GM19193 (cell line): Measurements from ENCODE around the gene DOCK4.

ENCODE experiments used
- POLR2A ChIP-seq: IDR thresholded peaks from 4 replicates; pipeline ENCODE4 v1.6.1; 2011; ENCODE audit not compliant: insufficient read depth, insufficient read length; ENCODE audit errors: extremely low read depth

DOCK4 gene

DNA sequence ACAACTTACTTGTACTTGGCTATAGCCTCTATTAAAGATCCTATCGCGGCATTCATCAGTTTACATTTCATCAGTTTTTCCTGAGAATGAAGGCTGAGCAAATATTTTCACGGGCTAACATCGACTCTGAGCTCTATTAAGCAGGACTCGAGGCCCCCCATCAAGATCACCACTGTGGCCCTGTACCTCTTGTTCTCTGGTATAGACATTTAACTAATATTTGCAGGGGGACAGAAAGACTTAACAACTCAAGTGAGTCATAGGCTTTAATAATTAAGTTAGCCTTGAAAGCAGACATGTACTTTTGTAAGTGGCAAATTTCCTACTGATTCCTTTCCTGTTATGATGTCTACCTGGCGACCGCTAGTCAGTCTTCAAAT, 45.4 kb downstream of the DOCK4 start:
- TF ChIP-seq POLR2A: no peak

DNA sequence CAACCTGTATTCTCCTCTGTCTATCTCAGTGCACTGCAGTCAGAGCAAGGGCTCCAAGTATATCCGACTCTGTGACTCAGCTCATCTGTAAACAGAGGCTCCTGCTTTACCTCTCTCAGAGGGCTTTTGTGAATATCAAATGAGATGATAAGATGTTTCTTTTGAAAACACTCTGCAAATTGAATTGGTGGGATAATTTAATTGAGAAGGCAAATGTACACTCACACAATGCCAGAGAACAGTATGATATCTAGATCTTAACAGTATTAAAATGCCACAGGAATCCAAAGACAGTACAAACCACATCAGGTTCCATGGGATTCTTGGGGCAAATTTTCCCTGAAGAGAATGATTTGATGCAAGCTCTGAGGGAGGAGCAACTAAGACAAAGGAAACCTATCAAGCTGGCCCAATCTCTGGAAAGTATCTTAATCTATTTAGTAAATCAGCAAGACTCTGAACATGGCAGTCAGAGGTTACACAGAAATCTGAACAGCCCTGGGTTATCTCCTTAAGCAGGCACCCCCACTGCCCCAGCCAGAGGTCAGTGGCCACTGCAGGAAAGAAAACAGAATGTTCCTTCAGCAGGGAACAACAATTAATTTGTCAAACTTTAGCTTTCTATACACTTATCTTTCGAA, 45.9 kb downstream of the DOCK4 start:
- no peak for TF ChIP-seq POLR2A

DNA sequence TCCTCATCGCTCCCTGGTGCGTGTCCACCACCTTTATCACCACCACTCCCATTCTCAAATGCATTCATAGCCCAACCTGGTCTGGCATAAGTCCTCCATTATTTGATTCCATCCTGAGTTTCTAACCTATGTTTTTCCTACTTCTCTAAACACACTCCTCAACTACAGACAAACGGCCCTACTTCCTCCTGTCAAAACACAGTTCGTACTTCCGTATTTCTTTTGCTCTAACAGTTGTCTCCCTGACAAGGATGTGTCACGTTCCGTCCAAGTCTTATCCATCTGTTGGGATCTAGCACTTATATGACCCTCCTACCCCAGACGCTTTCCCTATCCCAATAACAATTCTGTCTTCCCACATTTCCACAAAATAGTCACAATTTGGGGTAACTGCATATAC, 46.8 kb downstream of the DOCK4 start:
- TF ChIP-seq POLR2A: no peak

- no peak for TF ChIP-seq POLR2A
These were observed 49.1 kb downstream of the DOCK4 start for GRCh38 chr7:112157072-112157471.

- no peak for TF ChIP-seq POLR2A
These were observed 49.8 kb downstream of the DOCK4 start for GRCh38 chr7:112156412-112156811.

DNA sequence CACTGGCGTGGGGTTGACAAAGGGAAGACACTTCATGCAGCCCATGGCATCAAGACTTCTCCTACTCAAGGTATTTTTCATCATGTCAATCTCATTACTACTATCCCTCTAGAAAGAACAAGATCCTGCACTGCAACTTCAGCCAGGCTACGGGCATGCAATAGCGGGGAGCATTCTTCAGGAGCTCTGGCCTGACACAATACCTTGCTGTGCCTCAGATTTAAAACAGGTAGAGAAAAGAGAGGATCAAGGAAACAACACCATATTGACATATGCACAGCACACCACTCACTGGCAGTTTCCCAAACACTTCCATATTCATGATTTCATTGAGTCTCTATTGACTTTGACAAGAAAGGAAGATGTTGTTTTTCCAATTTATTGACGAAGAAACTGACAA, 51.5 kb downstream of the DOCK4 start:
- TF ChIP-seq POLR2A: no peak

DNA sequence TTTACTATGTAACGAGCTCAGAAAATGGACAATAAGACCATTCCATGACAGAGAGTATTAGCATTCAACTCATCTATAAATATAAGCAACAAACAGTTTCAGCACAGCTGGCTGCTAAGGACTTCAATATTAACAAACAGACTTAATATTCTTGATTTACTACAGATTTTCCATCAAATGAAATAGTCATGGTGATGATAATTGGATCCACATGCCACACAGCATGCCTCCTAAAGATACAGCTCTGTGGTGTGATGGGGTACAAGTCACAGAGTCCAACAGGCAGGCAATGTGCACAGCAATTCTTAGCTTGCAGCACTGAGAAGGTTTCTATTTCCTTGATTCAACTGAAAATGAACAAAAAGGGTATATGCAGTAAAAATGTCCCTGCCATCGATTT, 54.0 kb downstream of the DOCK4 start:
- TF ChIP-seq POLR2A: no peak

GRCh38 chr7:112150823-112151641, 55.2 kb downstream of the DOCK4 start:
- TF ChIP-seq POLR2A: no peak

- TF ChIP-seq POLR2A: no peak
These were observed 56.5 kb downstream of the DOCK4 start for GRCh38 chr7:112149734-112150133.

DNA sequence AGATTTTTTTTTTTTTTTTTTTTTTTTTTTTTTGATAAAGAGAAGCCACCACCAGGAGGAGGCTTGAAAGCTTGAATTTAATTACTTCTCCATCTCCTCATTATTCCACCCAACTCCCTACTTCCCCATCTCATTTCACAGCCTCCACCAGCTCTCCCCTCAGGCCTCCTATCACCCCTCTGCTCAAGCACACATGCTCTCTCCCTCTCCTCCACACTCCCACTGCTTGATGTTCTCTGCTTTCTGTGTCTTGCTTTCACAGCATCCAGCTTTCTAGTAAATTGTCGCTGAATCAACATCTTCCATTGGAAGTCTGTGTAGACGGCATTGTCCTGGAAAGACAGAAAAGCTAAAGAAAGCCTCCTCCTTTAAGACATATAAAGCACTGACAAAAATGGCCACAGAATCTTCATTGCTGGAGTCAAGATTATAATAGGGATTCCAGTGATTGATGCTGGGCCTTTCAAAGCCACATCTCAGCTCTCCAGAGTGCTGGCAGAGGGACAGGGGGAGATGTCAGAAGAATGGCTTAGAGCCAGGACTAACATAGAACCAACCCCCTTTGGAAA, 58.3 kb downstream of the DOCK4 start:
- TF ChIP-seq POLR2A: no peak

DNA sequence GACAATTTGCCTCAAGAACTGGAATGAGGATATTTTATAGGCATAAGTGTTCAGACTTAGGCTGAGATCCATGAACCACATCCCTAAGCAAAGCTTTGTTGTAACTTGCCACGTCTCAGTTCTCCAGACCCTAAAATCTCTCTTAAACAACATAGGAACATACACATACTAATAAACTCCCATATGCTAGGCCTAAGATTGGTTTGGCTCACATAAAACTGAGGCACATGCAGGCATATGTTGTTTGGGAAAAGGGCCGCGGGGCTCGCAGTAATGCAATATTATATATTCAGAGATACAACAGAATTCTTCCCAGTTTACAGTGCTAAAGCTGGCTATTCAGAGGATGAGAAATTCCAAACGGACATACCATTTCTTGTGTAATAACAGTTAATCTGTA, 61.0 kb downstream of the DOCK4 start:
- no peak for TF ChIP-seq POLR2A

DNA sequence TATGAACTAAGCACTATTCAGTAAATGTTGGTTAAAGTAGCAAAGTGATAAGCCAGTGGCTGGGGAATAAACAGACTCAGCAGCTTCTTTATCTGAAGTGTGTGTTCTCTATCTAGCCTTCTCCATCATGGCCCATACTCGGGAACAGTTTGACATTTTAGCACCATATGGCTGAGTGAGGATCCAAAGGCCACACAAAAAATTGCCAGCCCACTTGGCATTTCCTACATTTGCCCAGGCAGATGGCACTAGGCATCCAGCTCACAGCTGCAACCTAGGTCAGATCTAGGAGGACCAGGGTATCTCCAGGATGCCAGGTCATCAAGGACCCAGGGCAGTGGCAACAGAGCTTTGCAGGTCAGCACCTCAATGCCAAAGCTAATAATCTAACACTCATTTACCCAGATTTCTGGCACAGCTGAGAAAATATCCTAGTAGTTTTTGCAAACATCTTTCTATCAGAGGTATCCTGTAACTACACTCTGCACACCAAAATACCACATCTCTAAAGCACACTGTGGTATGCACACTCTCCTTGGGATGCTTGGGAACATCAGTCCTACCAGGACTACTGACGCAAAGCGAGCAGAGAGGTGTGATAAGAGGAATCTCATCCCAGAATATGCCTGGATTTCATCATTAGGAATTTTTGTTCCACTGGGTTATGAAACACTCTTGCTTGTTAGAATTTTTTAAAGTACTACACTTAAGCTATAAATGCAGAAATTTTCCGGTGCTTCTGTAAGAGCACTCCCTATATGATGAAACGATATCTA, 61.7 kb downstream of the DOCK4 start:
- no peak for TF ChIP-seq POLR2A

DNA sequence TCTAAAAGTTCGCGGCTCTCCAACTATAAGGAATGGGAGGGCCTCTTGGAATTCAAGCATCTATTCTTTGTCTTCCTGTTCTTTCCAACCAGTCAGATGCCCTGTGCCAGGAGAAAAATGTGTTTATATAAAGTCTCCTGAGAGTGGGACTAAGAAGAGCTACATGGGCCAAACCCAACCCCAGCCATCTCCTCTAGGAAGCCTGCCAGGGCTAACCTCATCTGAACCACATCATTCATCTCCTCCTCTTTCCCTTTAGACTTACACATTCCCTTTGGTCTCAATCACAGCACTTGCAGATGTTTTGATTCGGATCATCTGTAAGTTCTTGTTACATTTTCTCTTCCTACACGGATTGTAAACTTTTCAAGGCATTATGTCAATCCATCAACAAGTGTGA, 62.6 kb downstream of the DOCK4 start:
- TF ChIP-seq POLR2A: no peak

GRCh38 chr7:112143136-112143535, 63.1 kb downstream of the DOCK4 start:
- TF ChIP-seq POLR2A: no peak

- TF ChIP-seq POLR2A: no peak
These were observed 65.6 kb downstream of the DOCK4 start for GRCh38 chr7:112140600-112140999.

DNA sequence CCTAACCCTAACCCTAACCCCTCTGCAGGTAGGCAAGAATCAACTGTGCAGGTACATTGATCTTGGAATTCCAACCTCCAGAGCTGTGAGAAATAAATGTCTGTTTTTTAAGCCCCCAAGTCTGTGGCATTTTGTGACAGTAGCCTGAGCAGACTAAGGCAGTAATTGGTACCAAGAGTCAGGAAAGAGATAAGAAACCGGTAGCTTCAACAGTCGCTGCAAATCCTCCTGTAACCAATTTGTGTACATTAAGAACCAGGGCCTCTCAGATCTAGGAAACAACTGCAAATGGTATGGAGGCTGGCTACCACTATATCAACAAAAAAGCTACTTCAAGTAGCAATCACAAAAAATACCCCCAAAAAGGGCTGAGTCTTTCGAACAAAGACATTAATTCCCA, 67.3 kb downstream of the DOCK4 start:
- no peak for TF ChIP-seq POLR2A

- no peak for TF ChIP-seq POLR2A
These were observed 67.8 kb downstream of the DOCK4 start for GRCh38 chr7:112138325-112138852.
